ENCODE measurements around the gene NDFIP1. TPM values are rescaled to one million over a fixed set of nuclear protein-coding genes. Genes with fewer than 3 reads are reported as not detected.

NDFIP1 gene
- total RNA-seq, 1 experiment from 2014 or later = 37.8 TPM

- TF ChIP-seq EZH2 (IDR thresholded peaks at IDR 0.05) = no peak
- TF ChIP-seq POLR2A (IDR thresholded peaks at IDR 0.05; ENCODE audit: borderline replicate concordance, extremely low read depth, insufficient read depth, insufficient read length) = no peak
- TF ChIP-seq SIN3A (IDR thresholded peaks at IDR 0.05; ENCODE audit: low read depth) = no peak
- no peak for TF ChIP-seq CBX3 (IDR thresholded peaks at IDR 0.05; ENCODE audit: low read depth)
These were observed 55.7 kb downstream of the NDFIP1 start (continued) for GRCh38 chr5:142164315-142164714.

DNA sequence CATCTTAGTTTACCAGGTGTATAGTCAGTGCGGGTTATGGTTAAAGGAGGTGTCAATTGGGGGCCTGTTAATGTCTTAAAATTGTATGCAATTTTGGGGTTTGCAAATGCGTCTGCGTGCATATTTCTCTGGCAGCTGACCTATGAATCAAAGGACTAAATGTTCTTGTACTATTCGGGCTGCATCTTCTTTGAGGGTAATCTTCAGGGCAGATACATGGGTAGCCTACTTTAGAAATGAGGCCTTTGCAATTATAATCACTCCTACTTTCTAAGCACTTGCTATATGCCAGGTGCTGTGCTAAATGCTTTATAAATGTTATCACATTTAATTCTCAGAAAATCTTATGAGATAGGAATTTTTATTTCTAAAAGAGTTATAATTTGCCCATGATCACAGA lies 58.2 kb downstream of the NDFIP1 start:
- TF ChIP-seq EGR1 (IDR thresholded peaks at IDR 0.05; ENCODE audit: low read depth) = no peak
- TF ChIP-seq YY1 (IDR thresholded peaks at IDR 0.05; ENCODE audit: extremely low read depth, insufficient replicate concordance, low read depth, low read length) = no peak
- TF ChIP-seq CEBPB (IDR thresholded peaks at IDR 0.05; ENCODE audit: low read depth) = no peak
- no peak for TF ChIP-seq RAD21 (IDR thresholded peaks at IDR 0.05; ENCODE audit: low read depth)
- no peak for TF ChIP-seq MAX (IDR thresholded peaks at IDR 0.05)
- no peak for TF ChIP-seq ZNF274 (IDR thresholded peaks at IDR 0.05; ENCODE audit: low read depth, low read length)
- no peak for TF ChIP-seq SP1 (IDR thresholded peaks at IDR 0.05; ENCODE audit: low read depth)
- no peak for TF ChIP-seq JUND (IDR thresholded peaks at IDR 0.05)
- TF ChIP-seq REST (IDR thresholded peaks at IDR 0.05; ENCODE audit: low read depth) = no peak
- TF ChIP-seq, protein P1, sequence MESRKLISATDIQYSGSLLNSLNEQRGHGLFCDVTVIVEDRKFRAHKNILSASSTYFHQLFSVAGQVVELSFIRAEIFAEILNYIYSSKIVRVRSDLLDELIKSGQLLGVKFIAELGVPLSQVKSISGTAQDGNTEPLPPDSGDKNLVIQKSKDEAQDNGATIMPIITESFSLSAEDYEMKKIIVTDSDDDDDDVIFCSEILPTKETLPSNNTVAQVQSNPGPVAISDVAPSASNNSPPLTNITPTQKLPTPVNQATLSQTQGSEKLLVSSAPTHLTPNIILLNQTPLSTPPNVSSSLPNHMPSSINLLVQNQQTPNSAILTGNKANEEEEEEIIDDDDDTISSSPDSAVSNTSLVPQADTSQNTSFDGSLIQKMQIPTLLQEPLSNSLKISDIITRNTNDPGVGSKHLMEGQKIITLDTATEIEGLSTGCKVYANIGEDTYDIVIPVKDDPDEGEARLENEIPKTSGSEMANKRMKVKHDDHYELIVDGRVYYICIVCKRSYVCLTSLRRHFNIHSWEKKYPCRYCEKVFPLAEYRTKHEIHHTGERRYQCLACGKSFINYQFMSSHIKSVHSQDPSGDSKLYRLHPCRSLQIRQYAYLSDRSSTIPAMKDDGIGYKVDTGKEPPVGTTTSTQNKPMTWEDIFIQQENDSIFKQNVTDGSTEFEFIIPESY (IDR thresholded peaks at IDR 0.05; ENCODE audit: extremely low read depth, insufficient replicate concordance, low read length) = no peak
- no peaks in the 10 kb centered on the region for H3K36me3 ChIP-seq (ENCODE audit: control insufficient read depth in 1 of 2, insufficient read depth in 2 of 2, low read length in 2 of 2)
- H3K4me1 ChIP-seq (ENCODE audit: control insufficient read depth in 1 of 2, insufficient read depth in 2 of 2, low read length in 2 of 2) = peaks cover 3 to 31% of the 10 kb centered on the region in 2 experiments; a peak in 3 of 4 replicates
- no peaks in the 10 kb centered on the region for H3K9me2 ChIP-seq (ENCODE audit: insufficient read depth)
- H3K27ac ChIP-seq (ENCODE audit: low read depth, low read length) = no peak overlapping the region
- CTCF ChIA-PET = interaction anchor here (1.3 kb wide), 1 partner anchor 382 kb away, joined by 7 read pairs; no protein-coding TSS in a partner anchor
- no peaks in the 10 kb centered on the region for H3K9me3 ChIP-seq (ENCODE audit: control insufficient read depth in 1 of 2, insufficient read depth in 1 of 2, low read depth in 1 of 2, low read length in 2 of 2)
- BruUV-seq (replicated peaks) = no TSS peak
- H3K4me3 ChIP-seq (replicated peaks in 1 of 2; ENCODE audit: low read depth in 1 of 2, low read length in 2 of 2) = no peak overlapping the region
- no peak overlapping the region for H3K9ac ChIP-seq (ENCODE audit: low read length)
- no peaks in the 10 kb centered on the region for H3K27me3 ChIP-seq (ENCODE audit: insufficient read depth, low read length)
- POLR2A ChIA-PET = no interaction called here
- H3K4me2 ChIP-seq (ENCODE audit: low read length) = no peak overlapping the region
- no peaks in the 10 kb centered on the region for H3K79me2 ChIP-seq (ENCODE audit: insufficient read depth, low read length)
- RAD21 ChIA-PET (ENCODE audit: low non-redundant PET in 1 of 2, low total read pairs in 2 of 2, uncharacterized antibody in 2 of 2, unreplicated experiment in 2 of 2) = interaction anchor here in 1 of 2 experiments (0.7 kb wide), 1 partner anchor 205 kb away, joined by 5 read pairs; no protein-coding TSS in a partner anchor
- no peak for ATAC-seq
- no peak for DNase-seq (ENCODE audit: low read depth, low spot score)
- H4K20me1 ChIP-seq (ENCODE audit: insufficient read depth) = no peaks in the 10 kb centered on the region
- intact Hi-C loops (cut with micrococcal nuclease) = loop anchor here (5.0 kb wide), 1 partner anchor 381 kb away; no protein-coding TSS in a partner anchor
- no peak overlapping the region for H2AFZ ChIP-seq (ENCODE audit: low read depth, low read length, poor library complexity, severe bottlenecking)

Data from HCT116 (cell line).